ENCODE data around the gene ENPP6.

- no peak for TF ChIP-seq CTCF (IDR thresholded peaks at IDR 0.05)
- TF ChIP-seq EZH2 (IDR thresholded peaks at IDR 0.05; ENCODE audit: borderline replicate concordance, insufficient read depth, low read depth, low read length, poor library complexity, severe bottlenecking): no peak
Measured at GRCh38 chr4:184143770-184144564, 73.7 kb downstream of the ENPP6 start.
